K562 (cell line): Measurements from ENCODE around the gene CYP46A1.

ENCODE experiments used
- CC2D1A ChIP-seq: fragments of 450-650 bp; IDR thresholded peaks from 2 replicates; pipeline ENCODE4 v1.6.1; 2017; ENCODE audit warnings: mild to moderate bottlenecking
- NR2C2 ChIP-seq, 2 experiments: fragments of 200-800 bp in 1 of 2; sonication (Bioruptor generic) in 1 of 2; sonication (generic) in 1 of 2; formaldehyde crosslinking in 1 of 2; IDR thresholded peaks; 2 replicates each; pipeline versions ENCODE4 v1.6.1 to v1.8.0; 2016 to 2022; ENCODE audit warnings: mild to moderate bottlenecking in 1 of 2, missing compliant biosample characterization in 1 of 2, missing genetic modification characterization in 1 of 2, missing genetic modification reagents in 1 of 2
- POLR3A ChIP-seq: IDR thresholded peaks from 2 replicates; pipeline ENCODE4 v1.6.1; 2011; ENCODE audit warnings: borderline replicate concordance, mild to moderate bottlenecking, moderate library complexity; ENCODE audit not compliant: insufficient read length, insufficient read depth; ENCODE audit errors: extremely low read depth
- POLR3G ChIP-seq: IDR thresholded peaks from 2 replicates; pipeline ENCODE4 v1.6.1; 2011; ENCODE audit not compliant: insufficient read length, insufficient replicate concordance; ENCODE audit errors: extremely low read depth

DNA sequence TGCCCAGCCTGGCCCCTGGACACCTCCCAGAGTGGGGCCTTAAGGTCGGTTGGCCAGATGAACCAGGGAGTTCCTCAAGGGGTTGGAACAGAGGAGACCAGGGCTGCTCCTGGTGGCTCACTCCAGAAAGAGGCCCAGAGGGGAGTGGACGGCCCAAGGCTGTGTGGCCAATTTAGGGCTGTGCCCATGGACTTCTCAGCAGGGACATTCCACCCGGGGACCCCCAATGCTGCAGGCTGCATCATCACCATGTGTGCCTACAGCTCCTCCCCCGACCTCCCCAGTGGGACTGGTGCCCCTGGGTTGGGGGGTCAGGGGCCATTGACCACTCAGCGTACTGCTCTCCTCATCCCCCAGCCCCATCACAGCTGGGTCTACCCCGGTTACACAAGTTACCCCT, 17.6 kb upstream of the CYP46A1 start:
- TF ChIP-seq POLR3G (no peak), NR2C2 (CRISPR knock-in tag; IDR thresholded peaks at IDR 0.05) (no peak), NR2C2 (tag; IDR thresholded peaks at IDR 0.05) (no peak), CC2D1A (no peak), POLR3A (no peak)
